Thymus (tissue), 11 donors: ENCODE data around the gene MREG. TPM values are rescaled to one million over a fixed set of nuclear protein-coding genes. Genes with fewer than 3 reads are reported as not detected.
A peak's percentile ranks its signal among the peaks of the same experiment; 100 is the strongest.
"Not testable (repeated sequence)": the region's sequence is repeated elsewhere in the genome, so short reads cannot be mapped to it uniquely, and the experiment has no call there.

Source experiments
- DNase-seq, 9 donors: peaks; one replicate each; pipeline ENCODE4 v3.0.0-alpha.2; 2013; ENCODE audit warnings: low spot score in 9 of 9, low read depth in 6 of 9, missing footprints in 1 of 9
- H3K27ac ChIP-seq, 2 donors: one replicate each; pipeline ENCODE4 v1.5.1; 2013; ENCODE audit warnings: control low read depth in 1 of 2, low read depth in 1 of 2, low read length in 1 of 2, mild to moderate bottlenecking in 1 of 2, moderate library complexity in 1 of 2
- H3K27me3 ChIP-seq, 2 donors: one replicate each; pipeline ENCODE4 v1.5.1; 2013; ENCODE audit warnings: low read length in 1 of 2; ENCODE audit not compliant: control insufficient read depth in 2 of 2, insufficient read depth in 1 of 2
- H3K36me3 ChIP-seq, 2 donors: one replicate each; pipeline ENCODE4 v1.5.1; 2013; ENCODE audit warnings: low read length in 1 of 2, mild to moderate bottlenecking in 1 of 2, moderate library complexity in 1 of 2; ENCODE audit not compliant: control insufficient read depth in 2 of 2, insufficient read depth in 2 of 2
- H3K4me1 ChIP-seq, 2 donors: one replicate each; pipeline ENCODE4 v1.5.1; 2013; ENCODE audit warnings: low read length in 2 of 2; ENCODE audit not compliant: control insufficient read depth in 2 of 2, insufficient read depth in 2 of 2
- H3K4me3 ChIP-seq, 2 donors: one replicate each; pipeline ENCODE4 v1.5.1; 2013; ENCODE audit warnings: low read length in 2 of 2, control low read depth in 1 of 2, mild to moderate bottlenecking in 1 of 2
- H3K9me3 ChIP-seq, 2 donors: one replicate each; pipeline ENCODE4 v1.5.1; 2013; ENCODE audit warnings: low read length in 1 of 2, mild to moderate bottlenecking in 1 of 2; ENCODE audit not compliant: control insufficient read depth in 2 of 2, insufficient read depth in 1 of 2
- WGBS: extraction: QIAGEN DNeasy Blood & Tissue Kit; methylation state at CpG from one replicate; pipeline ENCODE4 v1.1.7; 2013; 5-methylcytosine and 5-hydroxymethylcytosine counted together
- polyA plus RNA-seq: library from polyadenylated mRNA; stranded (reverse); fragments of 200-250 nt; gene quantifications from one replicate; pipeline ENCODE4 v1.2.3, GENCODE V29; 2013
- total RNA-seq: library from RNA; stranded (reverse); fragments of 120-200 nt; gene quantifications from one replicate; pipeline ENCODE4 v1.2.4, GENCODE V29; 2013
- donor health status: healthy.

Gene MREG
- total and polyA plus RNA-seq, 2 donors = 16.3 to 19.7 TPM

DNA sequence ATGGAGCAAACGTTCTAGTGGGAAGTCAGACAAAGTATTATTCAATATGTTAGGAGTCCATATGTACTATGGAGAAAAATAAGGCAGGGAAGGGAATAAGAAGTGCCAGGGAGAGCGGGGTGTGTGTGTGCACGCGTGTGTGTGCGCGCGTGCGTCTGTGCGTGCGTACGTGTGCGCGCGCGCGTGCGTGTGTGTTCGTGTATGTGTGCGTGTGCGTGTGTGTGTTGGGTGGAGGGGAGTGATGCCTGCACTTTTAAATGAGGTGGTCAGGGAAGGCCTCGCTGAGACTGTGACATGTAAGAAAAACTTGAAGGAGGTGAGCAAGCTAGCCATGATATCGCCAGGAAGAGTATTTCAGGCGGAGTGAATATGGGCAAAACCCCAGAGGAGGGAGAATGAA is 1.6 kb upstream of the MREG start:
- Histone ChIP-seq H3K36me3 (no peaks in the 10 kb centered on the region), H3K4me3 (no peak overlapping the region), H3K27me3 (no peaks in the 10 kb centered on the region), H3K27ac (peak overlapping the region in 1 of 2 donors; percentile 97), H3K9me3 (no peaks in the 10 kb centered on the region), H3K4me1 (peaks cover 31 to 36% of the 10 kb centered on the region in 2 donors)
- no peak for DNase-seq
- 95% methylated on average over 23 of the region's 23 CpGs for WGBS

DNA sequence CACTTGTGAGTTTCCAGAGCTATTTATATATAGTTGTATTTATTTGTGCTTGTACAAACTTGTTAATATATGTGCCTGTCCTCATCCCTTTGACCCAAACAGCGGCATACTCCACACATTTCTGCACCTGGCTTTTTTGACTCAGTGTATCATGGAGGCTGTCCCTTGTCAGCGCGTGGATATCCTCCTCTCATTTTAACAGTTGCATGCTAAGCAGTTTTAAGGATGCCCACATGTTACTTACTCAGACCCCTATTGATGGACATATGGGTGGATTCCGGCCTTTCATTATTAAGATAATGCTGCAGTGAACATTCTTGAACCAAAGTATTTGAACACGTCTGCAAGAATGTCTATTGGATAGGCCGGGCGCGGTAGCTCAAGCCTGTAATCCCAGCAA is 655 bp upstream of the MREG start:
- no peak for DNase-seq
- no peak overlapping the region for H3K4me3 ChIP-seq
- no peaks in the 10 kb centered on the region for H3K9me3 ChIP-seq
- no peaks in the 10 kb centered on the region for H3K27me3 ChIP-seq
- peaks cover 35 to 42% of the 10 kb centered on the region in 2 donors for H3K4me1 ChIP-seq
- WGBS = 96% methylated on average over 8 of the region's 8 CpGs
- no peaks in the 10 kb centered on the region for H3K36me3 ChIP-seq
- H3K27ac ChIP-seq = no peak overlapping the region

DNA sequence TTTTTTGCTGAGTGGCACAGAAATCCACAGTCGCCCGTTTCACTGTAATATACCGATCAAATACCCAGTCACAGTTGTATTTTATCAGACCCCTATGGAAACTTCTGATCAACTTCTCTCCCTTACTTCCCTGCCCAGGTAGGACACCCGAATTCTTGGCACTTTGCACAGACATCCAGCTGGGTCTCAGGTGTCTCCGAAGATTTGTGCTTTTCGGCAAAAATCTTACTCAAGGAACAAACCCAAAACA is 596 bp downstream of the MREG start:
- DNase-seq = no peak
- no peaks in the 10 kb centered on the region for H3K9me3 ChIP-seq
- peak overlapping the region; percentile 67 to 85 for H3K27ac ChIP-seq
- 2% methylated on average over 6 of the region's 6 CpGs for WGBS
- H3K27me3 ChIP-seq = no peaks in the 10 kb centered on the region
- H3K36me3 ChIP-seq = no peaks in the 10 kb centered on the region
- H3K4me3 ChIP-seq = peak overlapping the region; percentile 72 to 79
- peaks cover 35 to 46% of the 10 kb centered on the region in 2 donors for H3K4me1 ChIP-seq

DNA sequence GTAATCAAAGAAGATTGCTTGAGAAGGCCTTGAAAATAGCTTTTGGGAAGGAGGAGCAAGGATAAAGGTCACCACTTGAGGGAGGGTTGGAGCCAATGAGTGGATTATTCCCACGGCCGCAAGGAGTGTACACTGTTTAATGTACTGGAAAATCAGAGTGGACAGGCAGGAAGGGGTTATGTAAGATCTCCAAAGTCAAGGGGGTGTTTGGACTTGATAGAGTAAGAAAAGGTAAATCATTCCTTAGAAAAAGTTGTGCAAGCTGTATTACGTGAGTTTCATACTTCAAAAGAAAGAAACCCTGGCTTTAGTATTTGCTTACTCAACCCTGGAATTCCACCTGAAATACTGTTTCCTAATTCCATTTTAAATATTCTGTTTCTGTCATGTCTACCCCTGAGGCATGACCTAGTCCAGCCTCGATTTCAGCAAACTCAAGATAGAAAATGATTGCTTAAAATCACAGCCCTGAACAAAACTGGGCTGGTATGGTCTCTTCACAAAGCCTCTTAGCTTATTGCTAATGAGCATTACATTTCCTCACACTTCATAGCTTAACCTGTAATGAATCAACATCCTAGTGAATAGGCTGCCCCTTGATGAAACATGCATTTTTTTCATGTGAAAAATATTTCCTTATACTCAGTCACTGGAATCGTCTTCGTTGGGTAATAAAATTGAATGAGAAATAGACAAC is 1.1 kb downstream of the MREG start:
- H3K27me3 ChIP-seq = no peaks in the 10 kb centered on the region
- peaks cover 33 to 41% of the 10 kb centered on the region in 2 donors for H3K4me1 ChIP-seq
- H3K4me3 ChIP-seq = peak overlapping the region; percentile 72 to 79
- no peaks in the 10 kb centered on the region for H3K9me3 ChIP-seq
- H3K27ac ChIP-seq = peak overlapping the region in 1 of 2 donors; percentile 34
- 49% methylated on average over 6 of the region's 6 CpGs for WGBS
- DNase-seq = no peak
- no peaks in the 10 kb centered on the region for H3K36me3 ChIP-seq

DNA sequence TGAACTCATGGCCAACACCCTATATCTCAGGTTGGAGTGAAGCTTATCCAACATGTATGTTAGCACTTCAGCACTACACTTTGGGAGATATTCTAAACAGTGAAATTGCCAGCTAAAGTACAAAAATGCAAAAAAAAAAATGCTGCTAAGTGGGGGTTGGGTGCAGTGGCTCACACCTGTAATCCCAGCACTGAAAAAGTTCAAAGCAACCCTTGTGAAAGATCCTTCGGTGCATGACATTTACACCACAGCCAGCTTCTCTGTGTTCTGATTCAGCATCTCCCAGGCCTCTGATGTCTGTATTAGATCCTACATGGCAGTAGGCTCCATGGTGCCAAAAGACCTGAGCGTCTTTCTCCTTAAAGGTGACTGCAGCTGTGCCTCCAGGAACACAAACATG is 4.1 kb downstream of the MREG start:
- WGBS = 24% methylated on average over 2 of the region's 2 CpGs
- peak in 3 of 9 donors; percentile 54 to 82 (median 57) for DNase-seq
- not testable (repeated sequence) for H3K36me3 ChIP-seq, H3K9me3 ChIP-seq, H3K4me3 ChIP-seq, H3K27me3 ChIP-seq
- peaks cover 30 to 40% of the 10 kb centered on the region in 2 donors for H3K4me1 ChIP-seq
- peak overlapping the region in 1 of 2 donors; percentile 28 for H3K27ac ChIP-seq

DNA sequence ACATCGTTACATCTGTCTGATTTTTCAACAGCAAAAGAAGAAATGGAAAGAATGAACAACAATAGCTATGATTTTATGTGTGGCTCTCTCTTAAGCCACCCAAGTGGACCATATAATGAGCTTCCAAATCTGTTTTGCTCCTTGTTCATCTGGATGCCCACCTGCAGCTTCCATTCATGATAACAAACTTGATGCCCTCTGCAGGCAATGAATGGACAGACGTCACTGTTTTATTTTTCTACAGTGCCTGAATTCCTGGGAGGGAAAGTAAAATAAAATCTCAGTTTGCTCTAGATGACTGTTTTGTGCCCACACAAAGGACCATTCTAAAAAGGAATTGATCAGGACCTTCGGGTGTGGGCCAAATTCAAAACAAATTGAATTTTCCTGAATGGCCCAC is 5.0 kb downstream of the MREG start:
- no peak for DNase-seq
- H3K9me3 ChIP-seq = no peaks in the 10 kb centered on the region
- H3K4me3 ChIP-seq = no peak overlapping the region
- 94% methylated on average over 3 of the region's 3 CpGs for WGBS
- H3K36me3 ChIP-seq = no peaks in the 10 kb centered on the region
- H3K27me3 ChIP-seq = no peaks in the 10 kb centered on the region
- H3K27ac ChIP-seq = no peak overlapping the region
- H3K4me1 ChIP-seq = peaks cover 27 to 37% of the 10 kb centered on the region in 2 donors

DNA sequence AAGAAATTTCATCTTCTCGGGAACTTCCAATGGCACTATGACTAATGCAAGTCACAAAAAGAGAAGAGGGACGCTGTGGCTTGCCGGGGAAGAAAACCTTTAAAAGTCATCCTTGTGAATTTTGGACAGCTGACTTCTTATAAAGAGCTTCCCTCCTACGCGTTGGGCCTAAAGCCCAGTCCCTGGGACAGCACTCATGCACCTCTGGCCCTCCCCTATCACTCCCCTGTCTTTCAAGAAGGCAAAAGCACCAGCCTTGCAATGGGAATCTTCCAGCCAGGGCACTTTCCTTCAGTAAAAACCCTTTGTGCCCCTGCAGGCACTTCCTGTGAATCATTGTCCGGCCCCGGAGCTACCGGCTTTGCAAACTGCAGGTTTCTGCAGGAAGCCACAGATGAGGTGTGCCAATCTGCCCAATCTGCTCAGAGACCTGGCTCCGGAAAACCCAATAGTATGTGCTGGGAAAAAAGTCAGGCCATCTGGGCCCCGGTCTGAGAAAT is 7.1 kb downstream of the MREG start:
- Histone ChIP-seq H3K27ac (peak overlapping the region; percentile 13 to 28), H3K9me3 (no peaks in the 10 kb centered on the region), H3K4me3 (no peak overlapping the region), H3K36me3 (no peaks in the 10 kb centered on the region), H3K4me1 (peaks cover 20 to 49% of the 10 kb centered on the region in 2 donors), H3K27me3 (no peaks in the 10 kb centered on the region)
- peak in 1 of 9 donors; percentile 47 for DNase-seq
- 15% methylated on average over 10 of the region's 10 CpGs for WGBS

DNA sequence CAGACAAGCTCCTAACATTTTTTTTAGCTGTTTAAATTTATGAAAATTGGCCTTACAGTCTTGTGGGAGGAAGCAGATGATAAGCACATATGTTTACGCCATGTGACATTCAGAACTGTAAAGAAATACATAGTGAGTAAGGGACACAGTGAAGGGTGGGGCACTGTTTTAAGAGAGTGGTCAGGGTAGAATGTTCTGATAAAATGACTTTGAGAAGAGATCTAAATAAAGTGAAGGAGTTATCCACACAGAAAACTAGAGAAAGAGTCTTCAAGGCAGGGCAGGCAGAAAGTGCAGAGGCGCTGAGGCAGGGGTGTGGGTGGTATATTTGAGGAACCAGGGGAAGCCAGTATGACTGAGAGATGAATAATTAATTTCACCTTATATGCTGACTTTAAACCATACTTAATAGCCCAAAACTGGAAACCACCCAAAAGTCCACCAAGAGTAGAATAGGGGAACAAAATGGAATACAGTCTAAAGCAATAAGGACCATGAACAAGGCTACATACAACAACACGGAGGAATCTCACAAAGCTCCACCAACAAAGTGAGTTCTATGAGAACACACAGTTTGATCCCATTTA is 8.6 kb downstream of the MREG start:
- H3K4me3 ChIP-seq = no peak overlapping the region
- H3K36me3 ChIP-seq = peaks cover 0 to 2% of the 10 kb centered on the region in 2 donors
- WGBS = 77% methylated on average over 3 of the region's 3 CpGs
- H3K4me1 ChIP-seq = peaks cover 20 to 51% of the 10 kb centered on the region in 2 donors
- no peaks in the 10 kb centered on the region for H3K9me3 ChIP-seq
- peak overlapping the region; percentile 31 to 61 for H3K27ac ChIP-seq
- no peaks in the 10 kb centered on the region for H3K27me3 ChIP-seq
- DNase-seq = peak in 1 of 9 donors; percentile 36

DNA sequence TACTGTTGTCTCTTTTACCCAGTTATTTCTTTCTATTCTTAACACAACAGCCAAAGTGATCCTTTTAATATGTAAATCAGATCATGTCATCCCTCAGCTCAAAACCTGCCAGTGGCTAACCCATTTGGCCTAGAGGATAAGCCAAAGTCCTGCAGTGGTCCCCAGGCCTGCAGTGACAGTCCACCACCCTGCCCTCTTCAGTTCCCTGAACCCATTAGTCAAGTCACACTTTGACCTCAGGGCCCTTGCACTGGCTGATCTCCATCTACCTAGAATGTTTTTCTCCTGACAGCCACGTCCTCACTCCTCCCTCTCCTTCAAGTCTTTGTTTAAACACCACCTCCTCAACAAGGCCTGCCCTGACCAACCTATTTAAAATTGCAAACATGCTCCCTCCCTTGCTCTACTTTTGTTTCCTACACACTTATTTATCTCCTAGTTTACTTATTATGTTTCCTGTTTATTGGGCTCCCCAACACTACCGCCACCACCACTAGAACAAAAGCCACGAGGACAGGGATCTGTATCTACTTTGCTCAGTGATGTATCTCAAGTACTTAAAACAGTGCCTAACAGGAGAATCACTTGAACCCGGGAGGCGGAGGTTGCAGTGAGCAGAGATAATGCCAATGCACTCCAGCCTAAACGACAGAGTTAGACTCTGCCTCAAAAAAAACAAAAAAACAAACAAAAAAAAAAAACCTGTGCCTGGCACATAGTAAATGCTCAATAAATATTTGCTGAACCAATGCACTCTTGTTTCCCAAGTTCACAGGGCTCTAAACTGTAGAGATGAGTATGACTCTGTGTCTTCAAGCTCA is 9.3 kb downstream of the MREG start:
- WGBS = 89% methylated on average over 6 of the region's 6 CpGs
- no peak overlapping the region for H3K27ac ChIP-seq

More for the DNA sequence above, 9.3 kb downstream of the MREG start:
- Histone ChIP-seq H3K4me1 (peaks cover 15 to 45% of the 10 kb centered on the region in 2 donors), H3K4me3 (no peak overlapping the region), H3K36me3 (peaks cover 0 to 2% of the 10 kb centered on the region in 2 donors), H3K9me3 (no peaks in the 10 kb centered on the region), H3K27me3 (no peaks in the 10 kb centered on the region)
- no peak for DNase-seq
